Loucy (cell line): ENCODE measurements around the gene GOLGA8M.
"Not testable (repeated sequence)": the region's sequence is repeated elsewhere in the genome, so short reads cannot be mapped to it uniquely, and the experiment has no call there.

ENCODE experiments used
- H2AFZ ChIP-seq: fragments of 200-600 bp; sonication (generic); 2 replicates; pipeline ENCODE4 v1.6.0; 2016; ENCODE audit warnings: antibody characterized with exemption, mild to moderate bottlenecking, low read length, moderate library complexity
- H3F3A ChIP-seq: fragments of 200-600 bp; 2 replicates; pipeline ENCODE4 v1.6.0; 2016; ENCODE audit warnings: antibody characterized with exemption, low read depth, mild to moderate bottlenecking
- H3K27me3 ChIP-seq: fragments of 200-600 bp; sonication (generic); 2 replicates; pipeline ENCODE4 v1.6.1; 2014; ENCODE audit warnings: low read length, mild to moderate bottlenecking; ENCODE audit not compliant: insufficient read depth, poor library complexity, severe bottlenecking
- H3K36me3 ChIP-seq: fragments of 200-600 bp; sonication (generic); 2 replicates; pipeline ENCODE4 v1.6.1; 2016; ENCODE audit warnings: low read length; ENCODE audit not compliant: insufficient read depth
- H3K4me1 ChIP-seq: fragments of 200-600 bp; sonication (generic); 2 replicates; pipeline ENCODE4 v1.5.1; 2014; ENCODE audit warnings: low read length, mild to moderate bottlenecking; ENCODE audit not compliant: insufficient read depth, poor library complexity, severe bottlenecking
- H3K4me2 ChIP-seq: fragments of 200-600 bp; sonication (generic); 2 replicates; pipeline ENCODE4 v1.6.0; 2014; ENCODE audit warnings: antibody characterized with exemption, low read length, low read depth, mild to moderate bottlenecking; ENCODE audit not compliant: poor library complexity, severe bottlenecking
- H3K4me3 ChIP-seq: fragments of 200-600 bp; sonication (generic); 2 replicates; pipeline ENCODE4 v1.5.1; 2014; ENCODE audit warnings: low read length, mild to moderate bottlenecking, mixed read lengths; ENCODE audit not compliant: poor library complexity, severe bottlenecking
- H3K79me2 ChIP-seq: fragments of 200-600 bp; sonication (generic); 2 replicates; pipeline ENCODE4 v1.6.1; 2014; ENCODE audit warnings: low read length; ENCODE audit not compliant: insufficient read depth
- H3K9ac ChIP-seq: fragments of 200-600 bp; sonication (generic); 2 replicates; pipeline ENCODE4 v1.6.0; 2014; ENCODE audit warnings: mild to moderate bottlenecking, low read depth, low read length, moderate library complexity; ENCODE audit not compliant: poor library complexity, severe bottlenecking
- H3K9me2 ChIP-seq: fragments of 200-600 bp; sonication (generic); replicated peaks from 2 replicates; pipeline ENCODE4 v1.6.1; 2016; ENCODE audit warnings: low read depth, low read length, mixed read lengths
- H3K9me3 ChIP-seq: fragments of 200-600 bp; sonication (generic); 2 replicates; pipeline ENCODE4 v1.6.1; 2014; ENCODE audit warnings: mild to moderate bottlenecking, antibody characterized with exemption, low read length, low read depth; ENCODE audit not compliant: insufficient read depth
- H4K20me1 ChIP-seq: fragments of 200-600 bp; sonication (generic); 2 replicates; pipeline ENCODE4 v1.6.0; 2014; ENCODE audit warnings: antibody characterized with exemption, low read length, mild to moderate bottlenecking; ENCODE audit not compliant: insufficient read depth, poor library complexity, severe bottlenecking

The GOLGA8M gene

GRCh38 chr15:28712270-28712669, at the start of gene GOLGA8M:
GOLGA8M (minus strand) TSS chr15:28712421; CDS start chr15:28712323, 98 bp downstream.
- peak within 1 kb of the TSS; percentile 76 for H3K4me2 ChIP-seq
- H4K20me1 ChIP-seq, H3K4me1 ChIP-seq, H3F3A ChIP-seq, H3K36me3 ChIP-seq, H3K9me3 ChIP-seq, H3K9ac ChIP-seq, H3K9me2 ChIP-seq, H3K27me3 ChIP-seq, H2AFZ ChIP-seq: not testable (repeated sequence)
- H3K79me2 ChIP-seq = peaks cover 56% of the 10 kb centered on the region
- H3K4me3 ChIP-seq = peak within 1 kb of the TSS; percentile 78

- H3K36me3 ChIP-seq, H3K79me2 ChIP-seq, H3K9me3 ChIP-seq, H4K20me1 ChIP-seq, H2AFZ ChIP-seq, H3K9me2 ChIP-seq, H3K9ac ChIP-seq, H3K4me1 ChIP-seq, H3K27me3 ChIP-seq, H3K4me3 ChIP-seq, H3F3A ChIP-seq, H3K4me2 ChIP-seq: not testable (repeated sequence)
Measured at GRCh38 chr15:28742890-28743289, 30.7 kb upstream of the GOLGA8M start.

DNA sequence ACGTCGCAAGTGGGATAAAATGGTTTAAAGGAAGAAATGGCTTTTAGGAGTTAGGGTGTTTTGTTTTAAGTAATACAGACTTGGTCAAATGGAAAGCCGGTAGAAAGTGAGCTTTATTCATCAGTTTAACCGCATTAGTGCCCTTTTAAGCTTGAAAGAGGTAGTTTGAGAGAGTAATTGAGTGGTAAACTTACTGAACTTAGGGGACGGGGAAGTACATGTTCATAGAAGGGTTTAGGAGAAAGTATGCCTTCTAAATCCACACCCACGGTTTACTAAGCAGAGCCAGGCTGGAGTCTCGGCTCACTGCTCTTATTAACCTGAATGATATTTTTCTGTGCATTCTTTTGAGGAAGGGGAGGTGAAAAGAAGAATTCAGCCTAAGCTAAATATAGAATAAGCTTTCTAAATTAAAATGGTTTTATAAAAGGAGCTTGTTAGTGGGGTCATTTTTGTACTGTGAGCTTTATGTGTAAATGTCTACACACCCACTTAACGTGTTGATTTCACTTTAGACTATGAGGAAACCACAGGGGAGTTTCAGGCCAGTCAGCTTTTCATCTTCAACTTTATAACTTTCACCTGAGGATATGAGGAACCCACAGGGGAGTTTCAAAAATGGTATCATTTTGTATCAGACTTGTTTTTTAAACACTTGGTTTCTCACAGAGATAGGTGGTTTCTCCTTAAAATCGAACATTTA, 26.5 kb upstream of the GOLGA8M start:
- not testable (repeated sequence) for H3F3A ChIP-seq, H3K9me2 ChIP-seq, H3K4me1 ChIP-seq, H3K9ac ChIP-seq, H3K36me3 ChIP-seq, H2AFZ ChIP-seq, H3K9me3 ChIP-seq, H3K79me2 ChIP-seq, H3K27me3 ChIP-seq, H4K20me1 ChIP-seq
- peak overlapping the region; percentile 51 for H3K4me2 ChIP-seq
- H3K4me3 ChIP-seq = peak overlapping the region; percentile 35

GRCh38 chr15:28738200-28738561, 26.0 kb upstream of the GOLGA8M start:
- peak overlapping the region; percentile 51 for H3K4me3 ChIP-seq
- not testable (repeated sequence) for H3K9ac ChIP-seq

GRCh38 chr15:28737521-28738199, 25.4 kb upstream of the GOLGA8M start:
- not testable (repeated sequence) for H3K79me2 ChIP-seq, H3K9me2 ChIP-seq, H3K27me3 ChIP-seq, H2AFZ ChIP-seq, H4K20me1 ChIP-seq, H3F3A ChIP-seq, H3K9ac ChIP-seq, H3K4me1 ChIP-seq, H3K4me2 ChIP-seq, H3K36me3 ChIP-seq, H3K9me3 ChIP-seq
- peak overlapping the region; percentile 51 for H3K4me3 ChIP-seq

More at GRCh38 chr15:28738200-28738561, 26.0 kb upstream of the GOLGA8M start:
- H3K27me3 ChIP-seq, H2AFZ ChIP-seq, H3K4me2 ChIP-seq, H3F3A ChIP-seq, H3K4me1 ChIP-seq, H3K9me3 ChIP-seq, H4K20me1 ChIP-seq, H3K79me2 ChIP-seq, H3K36me3 ChIP-seq, H3K9me2 ChIP-seq: not testable (repeated sequence)
